Transverse colon (tissue), 3 donors: ENCODE data around the gene KLHL29.

Source experiments
- EP300 ChIP-seq: sonication (generic); formaldehyde crosslinking; IDR thresholded peaks from one replicate; pipeline ENCODE4 v1.6.1; 2017; ENCODE audit warnings: antibody characterized with exemption, low read depth
- POLR2A ChIP-seq: fragments of 450-650 bp; IDR thresholded peaks from one replicate; pipeline ENCODE4 v1.6.1; 2016; ENCODE audit warnings: antibody characterized with exemption, mild to moderate bottlenecking, moderate library complexity
- TF ChIP-seq, protein P1 (sequence below), 5 experiments: fragments of 200-600 bp in 3 of 5; fragments of 450-650 bp in 2 of 5; sonication (generic) in 3 of 5; IDR thresholded peaks; 1 replicate in 2 of 5; 2 replicates in 3 of 5; pipeline ENCODE4 v1.5.1; 2016 to 2017; ENCODE audit warnings: antibody characterized with exemption in 5 of 5, inconsistent platforms in 3 of 5, mild to moderate bottlenecking in 2 of 5, moderate library complexity in 1 of 5

DNA sequence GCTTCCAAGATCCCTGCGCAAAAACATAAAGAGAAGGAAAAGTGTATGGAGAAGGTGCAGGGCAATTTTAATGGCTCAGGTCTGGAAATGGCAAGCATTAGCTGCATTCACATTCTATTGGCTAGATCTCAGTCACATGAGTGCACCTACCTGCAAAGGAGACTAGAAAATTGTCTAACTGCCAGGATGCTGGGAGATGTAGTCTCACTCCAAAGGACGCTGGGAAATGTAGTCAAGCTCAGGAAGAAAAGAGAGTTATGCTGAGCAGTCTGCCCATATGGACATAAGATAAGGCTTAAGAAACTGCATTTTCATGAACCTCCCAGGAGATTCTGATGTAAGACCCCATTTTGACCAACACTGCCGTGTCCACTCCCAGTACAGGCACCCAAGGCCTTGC is 9.5 kb upstream of the KLHL29 start:
- TF ChIP-seq, protein P1, sequence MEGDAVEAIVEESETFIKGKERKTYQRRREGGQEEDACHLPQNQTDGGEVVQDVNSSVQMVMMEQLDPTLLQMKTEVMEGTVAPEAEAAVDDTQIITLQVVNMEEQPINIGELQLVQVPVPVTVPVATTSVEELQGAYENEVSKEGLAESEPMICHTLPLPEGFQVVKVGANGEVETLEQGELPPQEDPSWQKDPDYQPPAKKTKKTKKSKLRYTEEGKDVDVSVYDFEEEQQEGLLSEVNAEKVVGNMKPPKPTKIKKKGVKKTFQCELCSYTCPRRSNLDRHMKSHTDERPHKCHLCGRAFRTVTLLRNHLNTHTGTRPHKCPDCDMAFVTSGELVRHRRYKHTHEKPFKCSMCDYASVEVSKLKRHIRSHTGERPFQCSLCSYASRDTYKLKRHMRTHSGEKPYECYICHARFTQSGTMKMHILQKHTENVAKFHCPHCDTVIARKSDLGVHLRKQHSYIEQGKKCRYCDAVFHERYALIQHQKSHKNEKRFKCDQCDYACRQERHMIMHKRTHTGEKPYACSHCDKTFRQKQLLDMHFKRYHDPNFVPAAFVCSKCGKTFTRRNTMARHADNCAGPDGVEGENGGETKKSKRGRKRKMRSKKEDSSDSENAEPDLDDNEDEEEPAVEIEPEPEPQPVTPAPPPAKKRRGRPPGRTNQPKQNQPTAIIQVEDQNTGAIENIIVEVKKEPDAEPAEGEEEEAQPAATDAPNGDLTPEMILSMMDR (IDR thresholded peaks at IDR 0.05) = no peak
- TF ChIP-seq POLR2A (no peak), EP300 (no peak)
